GM12878 (cell line): ENCODE measurements around the gene ATG4A.

ENCODE experiments used
- ELK1 ChIP-seq: IDR thresholded peaks from 2 replicates; pipeline ENCODE4 v1.6.1; 2012; ENCODE audit warnings: low read depth, low read length, improper control_type of control experiment
- EZH2 ChIP-seq: IDR thresholded peaks from 2 replicates; pipeline ENCODE4 v1.6.1; 2012; ENCODE audit warnings: low read depth, mild to moderate bottlenecking, control low read depth, inconsistent platforms, low read length, borderline replicate concordance; ENCODE audit not compliant: control insufficient read depth
- FOXK2 ChIP-seq: fragments of 450-650 bp; IDR thresholded peaks from 2 replicates; pipeline ENCODE4 v1.6.1; 2017; ENCODE audit warnings: mild to moderate bottlenecking, moderate library complexity
- LARP7 ChIP-seq: fragments of 450-650 bp; IDR thresholded peaks from 2 replicates; pipeline ENCODE4 v1.6.1; 2017; ENCODE audit warnings: mild to moderate bottlenecking
- POLR2A ChIP-seq: IDR thresholded peaks from 2 replicates; pipeline ENCODE4 v1.6.1; 2011; ENCODE audit warnings: low read depth, mild to moderate bottlenecking, low read length
- TBL1XR1 ChIP-seq: IDR thresholded peaks from 2 replicates; pipeline ENCODE4 v1.6.1; 2012; ENCODE audit warnings: low read depth, low read length, improper control_type of control experiment
- TF ChIP-seq, protein P1 (sequence below), 3 experiments: IDR thresholded peaks in 2 of 3; conservative IDR thresholded peaks in 1 of 3; 2 replicates each; pipeline ENCODE4 v1.5.1; 2011; ENCODE audit warnings: low read depth in 3 of 3, low read length in 3 of 3, mild to moderate bottlenecking in 3 of 3, control low read depth in 2 of 3, moderate library complexity in 2 of 3, inconsistent platforms in 1 of 3, mixed read lengths in 1 of 3; ENCODE audit not compliant: control insufficient read depth in 2 of 3, insufficient read depth in 1 of 3; ENCODE audit errors: extremely low read depth in 1 of 3

GRCh38 chrX:108199691-108200090 lies 108.1 kb downstream of the ATG4A start:
- TF ChIP-seq LARP7 (no peak), TBL1XR1 (no peak), ELK1 (no peak), EZH2 (no peak), POLR2A (no peak), FOXK2 (no peak)
- TF ChIP-seq, protein P1, sequence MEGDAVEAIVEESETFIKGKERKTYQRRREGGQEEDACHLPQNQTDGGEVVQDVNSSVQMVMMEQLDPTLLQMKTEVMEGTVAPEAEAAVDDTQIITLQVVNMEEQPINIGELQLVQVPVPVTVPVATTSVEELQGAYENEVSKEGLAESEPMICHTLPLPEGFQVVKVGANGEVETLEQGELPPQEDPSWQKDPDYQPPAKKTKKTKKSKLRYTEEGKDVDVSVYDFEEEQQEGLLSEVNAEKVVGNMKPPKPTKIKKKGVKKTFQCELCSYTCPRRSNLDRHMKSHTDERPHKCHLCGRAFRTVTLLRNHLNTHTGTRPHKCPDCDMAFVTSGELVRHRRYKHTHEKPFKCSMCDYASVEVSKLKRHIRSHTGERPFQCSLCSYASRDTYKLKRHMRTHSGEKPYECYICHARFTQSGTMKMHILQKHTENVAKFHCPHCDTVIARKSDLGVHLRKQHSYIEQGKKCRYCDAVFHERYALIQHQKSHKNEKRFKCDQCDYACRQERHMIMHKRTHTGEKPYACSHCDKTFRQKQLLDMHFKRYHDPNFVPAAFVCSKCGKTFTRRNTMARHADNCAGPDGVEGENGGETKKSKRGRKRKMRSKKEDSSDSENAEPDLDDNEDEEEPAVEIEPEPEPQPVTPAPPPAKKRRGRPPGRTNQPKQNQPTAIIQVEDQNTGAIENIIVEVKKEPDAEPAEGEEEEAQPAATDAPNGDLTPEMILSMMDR (IDR thresholded peaks at IDR 0.05 in 2 of 3, conservative IDR thresholded peaks at IDR 0.05 in 1 of 3; ENCODE audit: control insufficient read depth in 2 of 3, extremely low read depth in 1 of 3, insufficient read depth in 1 of 3, low read depth in 3 of 3, low read length in 3 of 3), result peak; percentile 47 to 64 (median 54)
